GM21529 (cell line): ENCODE results near the gene FEN1.

Source experiments
- ATAC-seq: cut with Tn5 transposase; IDR thresholded peaks from one replicate; pipeline ENCODE4 v1.9.1; 2021; ENCODE audit not compliant: unreplicated experiment

FEN1 gene

DNA sequence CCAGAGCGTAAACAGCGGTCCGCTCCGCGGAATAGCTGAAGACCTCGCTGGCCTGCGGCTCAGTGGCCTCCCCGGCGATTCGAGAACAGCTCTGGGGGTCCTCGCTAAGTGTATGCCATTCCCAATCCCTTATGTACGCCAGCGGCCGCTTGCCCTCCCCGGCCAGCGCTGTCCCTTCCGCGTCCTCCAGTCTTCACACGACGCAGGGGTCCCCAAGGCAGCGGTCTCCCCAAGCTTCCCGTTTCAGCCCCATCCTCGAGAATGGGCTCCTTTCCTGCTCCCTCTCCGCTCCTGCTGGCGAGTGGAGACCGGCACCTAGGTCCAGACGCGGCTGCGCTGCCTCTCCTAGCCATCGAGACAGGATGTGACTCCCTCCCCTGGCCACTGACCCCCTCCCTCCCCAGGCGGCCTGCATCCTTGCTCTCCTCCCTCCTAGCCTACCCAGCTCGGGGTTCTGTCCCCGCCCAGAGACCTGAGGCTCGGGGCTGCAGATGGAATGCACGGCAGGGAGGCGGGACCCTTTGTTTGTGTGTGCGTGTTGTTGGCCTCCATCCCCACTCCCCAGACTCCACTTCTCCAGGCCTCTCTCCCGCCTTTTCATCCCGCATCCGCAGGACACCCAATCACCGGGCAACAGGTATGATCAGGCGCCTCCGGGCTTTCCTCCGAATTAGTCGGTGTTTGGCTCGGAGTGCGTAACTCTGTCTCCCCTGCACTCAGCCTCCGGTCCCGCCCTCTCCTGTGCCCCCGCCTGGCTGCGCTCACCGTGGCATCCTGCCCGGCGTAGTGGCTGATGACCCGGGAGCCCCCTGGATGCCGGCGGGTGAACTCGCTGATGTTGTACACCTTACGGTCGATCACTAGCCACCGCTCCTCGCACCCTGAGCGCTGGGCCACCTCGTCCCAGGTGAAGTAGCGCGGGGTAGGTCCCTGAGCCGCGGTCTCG lies 23.4 kb downstream of the FEN1 start:
- peak; percentile 42 for ATAC-seq

DNA sequence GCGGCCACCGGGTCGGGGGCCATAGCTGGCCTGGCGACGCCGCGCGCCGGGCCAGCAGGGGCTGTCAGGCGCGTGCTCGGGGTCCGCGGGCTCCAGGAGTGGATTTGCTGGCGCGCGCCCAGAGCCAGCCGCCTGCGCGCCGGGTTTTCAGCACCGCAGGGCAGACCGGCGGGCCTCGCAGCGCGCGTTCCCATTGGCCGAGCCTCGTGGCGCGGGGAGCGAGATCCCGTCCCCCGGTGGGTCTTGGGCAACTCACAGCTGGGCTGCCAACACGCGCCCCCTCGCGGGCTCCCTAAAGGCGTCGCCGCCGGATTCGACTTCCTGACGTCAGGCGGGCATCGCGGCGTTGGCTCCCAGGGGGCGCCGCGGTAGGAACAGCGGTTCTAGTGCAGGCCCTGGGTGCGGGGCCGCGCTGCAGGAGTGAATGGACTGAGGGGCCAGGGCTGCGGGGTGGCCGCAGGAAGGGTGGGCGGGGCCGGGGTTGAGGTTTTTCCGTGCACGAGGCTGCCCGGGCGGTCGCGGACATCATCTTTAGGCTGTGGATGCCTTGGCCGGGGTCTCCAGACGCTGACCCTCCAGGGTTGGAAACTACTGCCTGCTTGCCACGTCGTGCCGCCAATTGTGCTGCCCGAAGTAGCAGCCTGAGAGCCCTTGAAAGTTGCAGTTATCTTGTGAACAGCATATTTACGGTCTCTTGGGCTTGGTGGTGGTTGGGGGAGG lies 24.2 kb downstream of the FEN1 start, which contains the start of gene FADS1:
FADS1 (minus strand) TSS at position 268 of the 720 bp plus-strand sequence; CDS start at position 194, 74 bp downstream.
- peak; percentile 42 for ATAC-seq

DNA sequence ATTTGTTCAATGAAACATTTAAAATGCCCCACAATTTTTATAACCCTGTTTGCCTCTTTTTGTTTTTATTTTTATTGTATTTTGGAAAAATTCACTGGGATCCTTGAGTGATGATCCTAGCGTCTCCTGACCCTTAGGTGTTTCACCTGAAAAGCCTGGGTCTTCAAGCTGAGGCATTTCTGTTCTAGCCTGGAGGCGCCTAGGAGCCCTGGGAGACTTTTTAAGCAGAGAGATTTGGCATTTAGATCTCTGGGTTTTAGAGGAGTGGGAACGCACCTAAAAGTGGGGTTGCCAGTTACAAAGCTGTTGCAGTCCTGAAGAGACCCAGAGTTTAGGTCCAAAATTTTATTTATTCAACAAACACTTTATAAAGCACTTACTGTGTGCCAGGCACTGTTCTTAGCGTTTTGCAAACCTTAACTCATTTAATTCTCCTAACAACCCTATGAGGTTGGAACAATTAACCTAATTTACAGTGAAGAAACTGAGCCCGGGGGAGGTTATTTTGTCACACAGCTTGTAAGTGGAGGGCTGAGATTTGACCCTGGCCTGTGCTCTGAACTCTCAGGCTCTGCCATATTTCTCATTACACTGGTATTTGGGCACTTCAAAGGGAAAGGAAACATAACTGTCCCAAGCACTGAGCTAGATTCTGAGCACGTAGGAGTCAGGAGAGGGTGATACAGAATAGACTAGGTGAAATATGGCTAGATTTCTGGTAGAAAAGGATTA lies 24.9 kb downstream of the FEN1 start:
- no peak for ATAC-seq

DNA sequence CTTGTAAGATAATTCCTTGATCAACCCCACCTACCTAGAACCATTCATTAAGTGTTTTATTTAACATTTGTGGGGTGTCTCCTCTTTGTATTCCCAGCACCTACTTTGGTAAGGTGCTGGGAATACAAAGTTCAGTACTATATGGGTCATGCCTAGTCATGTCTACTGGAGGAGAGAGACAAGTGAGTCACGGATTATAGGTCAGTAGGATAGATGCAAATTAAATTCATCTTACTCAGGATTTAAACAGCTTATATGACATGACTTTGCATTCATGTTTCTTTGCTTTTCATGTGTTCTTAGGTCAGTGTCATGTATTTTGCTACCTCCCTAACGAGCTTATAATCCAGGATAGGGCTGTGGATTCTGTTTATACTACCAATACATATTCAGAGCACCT lies 27.5 kb downstream of the FEN1 start:
- no peak for ATAC-seq

DNA sequence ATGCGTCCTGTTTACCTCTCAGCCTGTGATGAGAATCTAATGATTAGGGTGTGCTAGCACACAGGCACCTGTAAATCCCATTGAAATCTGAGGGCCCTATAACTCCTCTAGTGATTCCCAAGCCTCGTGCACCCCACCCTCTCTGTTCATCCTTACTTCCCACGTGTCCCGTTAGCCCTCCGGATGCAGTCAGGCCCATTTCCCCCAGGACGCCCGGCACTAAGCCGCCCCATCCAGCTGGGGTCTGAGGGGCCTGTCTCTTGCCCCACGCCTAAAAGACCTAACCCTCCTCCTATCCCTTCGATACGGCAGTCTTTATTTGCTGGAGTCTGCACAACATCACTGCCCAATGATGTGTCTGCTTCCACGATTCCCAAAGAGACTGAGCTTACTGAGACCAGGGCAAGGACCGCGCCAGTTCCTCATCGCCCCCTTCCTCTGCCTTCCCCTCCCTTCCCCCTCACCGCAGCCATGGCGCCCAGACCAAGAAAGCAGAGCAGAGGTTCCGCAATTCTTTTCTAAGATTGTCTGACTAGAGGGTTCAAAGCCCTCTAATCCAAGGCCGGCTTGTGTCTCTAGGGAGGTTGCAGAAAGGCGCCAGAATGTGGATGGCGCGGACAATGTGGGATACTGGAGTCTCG lies 34.3 kb downstream of the FEN1 start:
- ATAC-seq = peak; percentile 6

DNA sequence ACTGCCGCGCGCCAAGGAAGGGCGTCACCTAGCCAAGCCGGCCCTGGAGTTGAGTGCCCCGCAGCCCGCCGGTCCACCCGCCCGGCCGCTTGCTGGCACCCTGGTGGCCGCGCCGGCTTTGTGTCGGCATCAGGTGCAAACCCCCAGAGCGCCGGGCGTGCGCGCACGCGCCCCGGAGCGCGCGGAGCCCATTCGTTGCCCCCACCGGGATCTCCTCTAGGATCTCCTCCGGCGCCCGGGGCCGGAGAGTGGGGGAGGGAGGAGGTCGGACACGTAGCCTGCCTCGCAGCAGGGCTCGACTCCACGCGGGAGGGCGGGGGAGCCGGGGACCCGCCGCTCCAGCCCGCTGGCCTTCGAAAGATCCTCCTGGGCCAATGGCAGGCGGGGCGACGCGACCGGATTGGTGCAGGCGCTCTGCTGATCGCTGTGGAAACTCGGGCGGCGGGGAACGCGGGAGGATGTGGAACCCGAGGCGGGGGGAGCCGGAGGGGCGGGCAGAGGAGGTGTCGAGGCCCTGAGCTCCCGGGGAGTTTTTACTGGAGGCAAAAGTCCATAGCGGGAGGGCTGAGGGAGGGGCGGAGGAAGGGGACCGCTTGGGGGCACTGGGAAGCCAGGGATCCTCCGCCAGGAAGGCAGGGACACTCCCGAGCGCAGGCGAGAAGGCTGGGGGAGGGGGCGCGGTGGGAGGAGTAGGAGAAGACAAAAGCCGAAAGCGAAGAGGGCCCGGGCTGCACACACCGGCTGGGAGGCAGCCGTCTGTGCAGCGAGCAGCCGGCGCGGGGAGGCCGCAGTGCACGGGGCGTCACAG lies 35.1 kb downstream of the FEN1 start, which contains the start of gene FADS2:
FADS2 (plus strand) TSS at position 730 of the 808 bp plus-strand sequence. CDS start 91 bp downstream, outside the sequence.
- peak; percentile 78 for ATAC-seq

DNA sequence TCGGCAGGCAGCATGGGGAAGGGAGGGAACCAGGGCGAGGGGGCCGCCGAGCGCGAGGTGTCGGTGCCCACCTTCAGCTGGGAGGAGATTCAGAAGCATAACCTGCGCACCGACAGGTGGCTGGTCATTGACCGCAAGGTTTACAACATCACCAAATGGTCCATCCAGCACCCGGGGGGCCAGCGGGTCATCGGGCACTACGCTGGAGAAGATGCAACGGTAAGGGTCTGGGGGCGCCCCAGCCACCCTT lies 35.6 kb downstream of the FEN1 start:
- ATAC-seq = no peak

DNA sequence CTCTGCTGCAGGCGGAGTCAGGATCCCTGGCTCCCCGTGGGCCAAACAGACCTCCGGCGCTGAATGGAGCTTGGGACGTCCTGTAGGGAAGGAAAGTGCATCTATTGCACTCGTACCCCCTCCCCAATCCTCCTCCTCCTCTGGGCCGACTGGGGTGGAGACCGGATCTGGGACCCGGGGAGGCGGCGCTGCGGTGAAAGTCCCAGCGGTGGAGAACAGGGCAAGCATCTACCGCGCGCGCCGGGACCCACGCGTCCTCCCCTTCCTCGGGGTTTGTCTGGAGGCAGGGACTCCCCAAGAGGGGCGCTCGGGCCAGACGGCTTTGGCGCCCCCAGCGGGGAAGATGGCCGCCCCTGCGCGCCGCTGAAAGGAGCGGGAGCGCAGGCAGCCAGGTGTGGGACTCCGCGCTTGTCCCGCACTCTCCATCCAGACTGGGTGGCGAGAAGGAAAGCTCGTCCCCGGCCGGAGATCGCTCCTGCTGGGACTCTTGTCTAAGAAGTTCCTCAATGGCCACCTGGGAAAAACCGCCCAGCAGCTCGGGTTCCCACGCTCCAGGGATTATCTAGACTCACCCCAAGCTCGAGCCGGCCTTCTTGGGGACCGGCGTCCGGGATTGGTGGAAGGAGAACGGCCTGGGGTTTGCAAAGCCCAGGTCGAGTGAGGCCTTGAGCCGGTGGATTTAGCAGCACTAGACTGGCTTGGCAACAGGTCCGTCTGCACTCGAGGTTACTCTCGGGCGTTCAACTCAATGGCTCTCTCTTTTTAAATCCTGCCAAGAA lies 36.1 kb downstream of the FEN1 start:
- ATAC-seq = peak; percentile 31

DNA sequence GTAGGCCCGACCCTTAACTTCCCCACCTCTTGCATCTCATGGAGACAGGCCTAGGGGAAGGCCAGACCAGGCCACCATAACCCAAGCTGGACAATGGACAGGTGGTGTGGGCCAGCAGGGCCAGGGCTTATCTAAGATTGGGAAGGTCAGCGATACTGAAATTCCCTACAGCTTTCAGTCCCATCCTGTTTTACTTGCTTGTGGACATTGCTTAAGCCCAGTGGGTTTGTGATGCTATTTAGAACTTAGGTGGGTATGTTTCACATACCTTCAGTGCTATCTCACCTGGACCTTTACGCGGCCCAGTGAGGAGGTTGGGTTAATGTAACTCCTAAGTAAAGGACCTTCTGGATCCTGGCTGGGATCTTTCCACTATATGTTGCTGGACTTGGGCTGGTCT lies 37.1 kb downstream of the FEN1 start:
- no peak for ATAC-seq

DNA sequence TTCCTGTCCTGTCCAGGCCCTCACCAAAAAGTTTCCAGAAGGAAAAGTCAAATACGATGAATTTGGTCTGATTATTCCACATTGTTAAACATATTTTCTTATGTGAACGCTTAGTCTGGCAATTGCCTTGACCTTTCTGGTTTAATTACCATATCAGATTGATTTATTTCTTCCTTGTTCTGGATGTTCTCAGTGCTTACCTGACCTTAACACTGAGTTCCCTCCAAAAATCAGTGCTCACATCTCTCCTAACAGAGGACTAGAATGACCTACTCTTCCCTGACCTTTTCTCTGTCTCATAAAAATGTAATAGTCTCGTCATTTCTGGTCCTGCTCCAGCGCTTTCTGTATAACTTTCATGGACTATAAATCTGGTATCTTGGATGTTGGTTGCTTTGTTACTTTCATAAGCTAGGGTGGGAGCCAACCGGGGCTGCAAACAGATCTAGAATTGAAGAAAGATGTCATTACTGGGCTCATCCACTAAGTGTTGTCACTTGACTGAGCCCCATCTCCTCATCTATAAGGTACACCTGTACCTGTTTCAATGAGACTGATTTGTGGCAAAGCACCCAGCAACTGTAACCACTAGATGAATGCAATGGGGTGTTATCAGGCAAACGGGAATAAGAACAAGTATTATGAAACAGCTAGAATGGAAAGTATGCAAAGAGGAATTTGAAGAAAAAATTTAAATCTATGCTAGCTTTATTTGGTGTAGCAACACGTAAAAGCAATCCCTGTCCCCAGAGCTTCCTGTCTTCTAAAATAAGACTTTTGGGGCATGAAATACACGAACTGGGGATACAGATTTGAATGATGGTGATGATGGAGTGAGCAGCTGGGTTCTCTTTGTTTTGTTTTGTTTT lies 37.8 kb downstream of the FEN1 start:
- no peak for ATAC-seq

DNA sequence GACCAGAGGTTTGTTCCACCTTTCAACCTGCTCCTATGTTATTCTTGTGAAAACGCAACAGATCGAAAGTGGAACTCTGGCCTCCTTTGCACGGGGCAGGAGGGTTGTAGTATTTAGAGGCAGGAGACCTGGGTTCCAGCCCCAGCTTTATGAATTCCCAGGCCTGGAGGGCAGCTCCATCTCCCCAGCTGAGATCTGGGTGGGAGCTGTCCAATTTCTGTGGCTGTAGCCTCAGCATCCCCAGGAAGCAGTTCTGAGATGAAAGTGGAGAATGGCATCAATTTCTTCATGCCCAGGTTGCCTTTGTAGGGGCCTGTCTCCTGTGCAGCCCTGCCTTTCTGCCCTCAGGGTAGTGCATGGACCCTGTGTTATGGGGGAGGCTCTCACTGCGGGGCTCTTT lies 39.5 kb downstream of the FEN1 start:
- ATAC-seq = no peak

DNA sequence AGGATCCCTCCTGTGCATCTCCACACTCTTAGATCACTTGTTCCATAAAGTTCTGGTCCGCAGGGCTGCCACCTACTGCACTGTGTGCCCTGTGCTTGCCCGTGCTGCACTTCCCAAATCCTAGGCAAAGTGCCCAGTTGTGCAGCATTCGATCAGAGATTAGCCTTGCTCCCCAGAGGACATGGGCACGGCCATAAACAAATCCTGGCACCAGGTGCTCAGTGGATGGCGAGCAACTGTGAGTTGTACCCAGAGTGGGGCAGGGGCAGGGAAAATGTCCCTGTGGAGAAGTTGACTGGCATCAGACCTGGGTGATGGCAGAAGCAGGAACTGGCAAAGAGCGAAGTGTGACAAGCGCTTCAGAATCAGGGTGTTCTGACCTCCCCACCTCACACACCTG lies 40.0 kb downstream of the FEN1 start:
- ATAC-seq = no peak

DNA sequence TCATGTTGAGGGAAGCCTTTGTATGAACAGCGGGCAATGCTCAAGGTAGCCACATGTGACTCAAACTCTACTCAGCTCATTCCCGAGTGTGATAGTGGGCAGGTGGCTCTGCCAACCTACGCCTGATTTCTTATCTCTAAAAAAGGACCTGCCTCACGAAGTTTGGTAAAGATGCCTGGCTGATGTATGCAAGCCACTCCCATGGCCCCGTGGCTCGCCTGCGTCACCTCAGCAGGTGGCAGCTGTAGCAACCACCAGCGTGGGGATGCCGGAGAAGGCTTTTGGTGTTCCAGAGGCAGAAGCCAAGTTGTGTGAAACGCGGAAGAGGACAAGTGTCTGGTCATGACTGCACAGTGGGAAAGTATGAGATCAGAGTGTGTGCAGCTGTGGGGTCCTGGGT lies 40.8 kb downstream of the FEN1 start:
- ATAC-seq = no peak

DNA sequence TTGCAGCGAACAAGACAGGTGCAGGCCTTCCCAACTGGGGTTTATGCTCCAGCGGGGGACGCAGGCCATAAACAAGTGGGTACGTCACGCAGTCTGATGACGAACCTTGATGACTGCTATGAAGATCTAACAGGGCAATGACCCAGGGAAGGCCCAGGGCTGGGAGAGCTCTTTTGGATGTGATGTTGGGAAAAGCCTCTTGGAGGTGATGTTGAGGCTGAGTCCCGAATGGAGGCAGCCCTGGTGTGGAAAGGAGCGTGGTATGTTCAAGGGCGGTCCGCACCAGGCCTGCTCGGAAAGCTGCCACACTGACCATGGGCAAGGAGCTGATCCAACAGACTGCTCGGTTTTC lies 41.2 kb downstream of the FEN1 start:
- no peak for ATAC-seq

DNA sequence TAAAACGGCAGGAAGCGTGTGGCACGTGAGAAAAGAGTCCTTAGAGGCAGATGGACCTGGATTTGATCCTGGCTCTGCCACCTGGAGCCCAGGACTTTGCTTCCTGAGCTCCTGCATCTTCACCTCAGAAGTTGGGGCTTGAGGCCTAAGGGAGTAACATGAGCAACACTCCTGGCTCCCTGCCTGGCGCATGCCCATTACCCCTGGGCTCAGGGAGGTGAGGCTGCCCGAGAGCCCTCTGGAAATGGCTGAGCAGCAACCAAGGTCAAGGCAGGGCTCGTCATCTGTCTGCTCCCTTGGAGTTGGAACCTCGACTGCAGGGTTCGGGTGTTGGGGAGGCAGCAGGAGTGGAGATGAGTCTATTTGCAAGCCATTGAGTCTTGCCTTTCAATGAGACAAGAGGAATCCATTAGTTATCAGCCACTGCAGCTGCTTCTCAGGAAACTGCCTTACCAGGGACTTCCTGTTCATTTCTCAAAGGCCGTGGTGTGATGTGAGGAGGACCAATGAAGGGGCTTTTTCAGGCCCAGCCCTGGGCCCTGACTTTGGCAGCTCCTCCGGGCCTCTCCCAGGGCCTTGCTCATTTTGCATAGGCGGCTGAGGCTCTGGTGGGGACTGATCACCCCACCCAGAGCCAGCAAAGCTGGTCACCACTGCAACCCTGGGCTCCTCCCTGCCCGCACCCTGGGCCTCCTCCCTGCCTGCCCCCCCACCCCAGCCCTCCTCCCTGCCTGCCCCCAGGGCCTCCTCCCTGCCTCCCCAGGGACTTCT lies 41.8 kb downstream of the FEN1 start:
- peak; percentile 93 for ATAC-seq

DNA sequence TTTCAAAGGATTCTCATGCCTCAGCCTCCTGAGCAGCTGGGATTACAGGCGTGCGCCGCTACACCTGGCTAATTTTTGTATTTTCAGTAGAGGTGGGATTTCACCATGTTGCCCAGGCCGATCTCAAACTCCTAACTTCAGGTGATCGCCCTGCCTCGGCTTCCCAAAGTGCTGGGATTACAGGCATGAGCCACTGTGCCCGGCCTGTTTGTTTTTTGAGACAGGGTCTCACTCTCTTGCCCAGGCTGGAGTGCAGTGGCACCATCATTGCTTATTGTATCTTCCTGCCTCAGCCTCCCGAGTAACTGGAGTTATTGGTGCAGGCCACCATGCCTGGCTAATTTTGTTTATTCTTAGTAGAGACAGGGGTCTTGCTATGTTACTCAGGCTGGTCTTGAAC lies 43.5 kb downstream of the FEN1 start:
- ATAC-seq = no peak

DNA sequence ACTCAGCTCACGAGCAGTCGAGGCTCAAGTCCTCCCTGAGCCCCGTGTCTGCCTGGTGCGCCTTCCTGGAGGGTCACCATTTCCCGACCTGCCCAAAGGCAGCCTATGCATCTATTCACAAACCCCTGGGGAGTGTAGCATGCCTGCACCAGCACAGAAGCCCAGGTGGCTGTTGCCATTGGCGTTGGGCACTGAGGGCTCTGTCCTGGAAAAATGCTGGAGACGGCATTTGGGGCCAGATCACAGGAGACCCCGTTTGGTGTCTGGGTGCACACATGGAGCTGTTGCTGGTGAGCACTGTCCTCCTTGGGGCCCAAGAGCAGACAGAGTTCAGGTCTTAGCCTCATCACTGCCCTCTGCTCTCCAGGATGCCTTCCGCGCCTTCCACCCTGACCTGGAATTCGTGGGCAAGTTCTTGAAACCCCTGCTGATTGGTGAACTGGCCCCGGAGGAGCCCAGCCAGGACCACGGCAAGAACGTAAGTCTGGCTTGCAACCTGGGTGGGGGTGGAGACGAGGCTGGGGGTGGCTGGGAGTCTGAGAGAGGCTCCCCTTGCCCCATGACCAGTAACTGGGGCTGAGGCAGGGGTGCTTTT lies 44.8 kb downstream of the FEN1 start:
- ATAC-seq = no peak

DNA sequence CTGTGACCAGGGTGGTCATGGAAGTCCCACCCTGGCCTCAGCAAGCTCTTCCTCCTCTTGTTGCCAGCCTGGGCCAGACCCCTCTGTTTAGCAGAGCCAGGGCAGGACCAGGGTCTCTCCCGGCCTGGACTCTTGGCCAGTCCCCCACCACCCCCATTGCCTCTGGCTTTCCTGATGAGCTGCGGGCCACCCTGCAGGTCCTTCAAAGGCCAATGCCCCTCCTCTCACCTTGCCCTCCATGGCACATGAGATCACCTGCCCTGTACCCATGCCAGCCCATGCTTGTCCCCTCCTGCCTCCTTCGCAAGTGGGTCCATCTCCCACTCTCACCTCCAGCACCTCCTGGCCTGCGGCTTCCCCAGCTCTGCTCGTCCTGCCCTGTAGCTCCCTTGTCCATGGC lies 45.8 kb downstream of the FEN1 start:
- ATAC-seq = no peak
